CD4-positive, alpha-beta T cell treated with Interleukin-21 for 1 hour (primary cell): Measurements from ENCODE around the gene CCZ1.
"Not testable (repeated sequence)": the region's sequence is repeated elsewhere in the genome, so short reads cannot be mapped to it uniquely, and the experiment has no call there.

Experiments
- DNase-seq: peaks from one replicate; pipeline ENCODE4 v3.0.0-alpha.2; 2020

CCZ1 gene

GRCh38 chr7:5924180-5924579 lies 25.6 kb downstream of the CCZ1 start:
- DNase-seq: not testable (repeated sequence)

- DNase-seq: not testable (repeated sequence)
These were observed 26.1 kb downstream of the CCZ1 start for GRCh38 chr7:5924630-5925029.

GRCh38 chr7:5926263-5926870 lies 27.8 kb downstream of the CCZ1 start:
- not testable (repeated sequence) for DNase-seq

- DNase-seq: not testable (repeated sequence)
These were observed 31.8 kb downstream of the CCZ1 start for GRCh38 chr7:5930290-5930689.

GRCh38 chr7:5931250-5931649 lies 32.7 kb downstream of the CCZ1 start:
- DNase-seq: not testable (repeated sequence)

- not testable (repeated sequence) for DNase-seq
These were observed 33.5 kb downstream of the CCZ1 start for GRCh38 chr7:5931905-5932644.

GRCh38 chr7:5934945-5935450 lies 36.5 kb downstream of the CCZ1 start:
- not testable (repeated sequence) for DNase-seq

- not testable (repeated sequence) for DNase-seq
These were observed 64.7 kb downstream of the CCZ1 start for GRCh38 chr7:5963205-5963604.

GRCh38 chr7:5963810-5964209 lies 65.3 kb downstream of the CCZ1 start:
- DNase-seq: not testable (repeated sequence)

- not testable (repeated sequence) for DNase-seq
These were observed 71.9 kb downstream of the CCZ1 start, which contains the start of gene RSPH10B for GRCh38 chr7:5970347-5970911. RSPH10B (minus strand) TSS chr7:5970689; CDS start chr7:5967116, 3,573 bp downstream.

- DNase-seq: not testable (repeated sequence)
These were observed 75.0 kb downstream of the CCZ1 start for GRCh38 chr7:5973580-5973979.
